ENCODE measurements around the gene HYCC1. TPM values are rescaled to one million over a fixed set of nuclear protein-coding genes. Genes with fewer than 3 reads are reported as not detected.
"Not testable (repeated sequence)": the region's sequence is repeated elsewhere in the genome, so short reads cannot be mapped to it uniquely, and the experiment has no call there.

HYCC1 gene
- 10 to 100 TPM; 29.2 to 31.0 TPM for total RNA-seq
- polyA plus RNA-seq: 11.7 TPM

DNA sequence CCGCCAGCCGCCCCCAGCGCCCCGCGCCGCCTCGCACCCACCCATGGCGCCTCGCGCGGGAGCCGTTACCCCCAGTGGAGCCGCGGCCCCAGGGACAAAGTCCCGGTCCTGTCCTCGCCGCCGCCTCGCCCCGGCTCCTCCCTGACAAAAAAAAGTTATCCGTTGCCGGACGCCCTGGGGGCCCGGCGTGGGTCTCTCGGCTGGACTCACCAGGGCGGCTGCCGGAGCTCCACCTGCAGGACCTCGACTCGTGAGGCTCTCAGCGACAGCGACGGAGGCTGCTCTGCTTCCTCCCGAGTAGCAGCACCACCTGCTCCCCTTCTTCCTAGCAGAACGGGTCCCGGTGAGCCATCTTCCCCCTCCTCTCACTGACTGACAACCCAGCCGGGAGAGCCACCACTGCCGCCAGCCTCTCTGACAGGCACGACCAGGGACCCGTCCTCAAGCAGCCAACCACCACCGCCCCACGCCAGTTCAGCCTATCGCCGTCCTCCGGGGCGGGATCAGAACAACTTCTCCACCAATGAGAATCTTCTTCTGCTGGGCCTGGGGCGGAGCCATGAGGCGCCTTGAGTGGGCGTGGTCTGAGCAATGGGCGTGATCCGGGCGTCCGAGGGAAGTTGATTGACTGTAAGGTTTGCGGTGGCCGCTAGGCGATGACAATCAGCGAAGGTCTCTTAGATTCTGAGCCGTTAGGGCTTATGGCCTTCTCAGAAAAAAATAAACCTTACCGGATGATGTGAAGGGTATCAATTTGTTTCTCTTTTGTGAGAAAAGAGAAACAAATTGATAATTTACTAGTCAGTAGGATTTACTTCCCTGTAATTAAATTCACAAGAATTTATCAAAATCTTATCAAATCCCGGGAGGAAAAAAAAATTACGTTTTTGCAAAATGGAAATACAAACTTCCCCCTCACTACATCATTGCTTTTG is at the start of gene HYCC1:
HYCC1 (minus strand) TSS at position 416 of the 935 bp plus-strand sequence. CDS start 23,019 bp downstream, outside the sequence.
- ChIA-PET CTCF (interaction anchor here (1.5 kb wide), 1 partner anchor 40 kb away, joined by 4 read pairs; no protein-coding TSS in a partner anchor), POLR2A (no interaction called here)
- Histone ChIP-seq H3K36me3 (ENCODE audit: insufficient read depth, low read length) (no peaks in the 10 kb centered on the region), H3K9me3 (ENCODE audit: low read length) (no peaks in the 10 kb centered on the region), H3K4me1 (ENCODE audit: insufficient read depth, low read length) (peaks cover 18% of the 10 kb centered on the region), H3K27ac (ENCODE audit: low read depth, low read length) (peak within 1 kb of the TSS; percentile 60), H3K4me3 (ENCODE audit: low read length) (peak within 1 kb of the TSS; percentile 73), H3K27me3 (ENCODE audit: insufficient read depth, low read length, poor library complexity, severe bottlenecking) (no peaks in the 10 kb centered on the region)
- H3K4me1 Mint-ChIP-seq: peaks cover 17 to 40% (median 27%) of the 10 kb centered on the region in 3 donors
- DNase-seq: peak; percentile 98 to 100 (median 99)
- H3K4me3 Mint-ChIP-seq: peak within 1 kb of the TSS; percentile 89 to 99 (median 95)
- peak within 1 kb of the TSS; percentile 57 to 96 (median 85) for H3K27ac Mint-ChIP-seq
- H3K27me3 Mint-ChIP-seq: peaks cover 0 to 1% of the 10 kb centered on the region in 2 donors
- peaks cover 0 to 4% (median 0%) of the 10 kb centered on the region in 3 donors for H3K36me3 Mint-ChIP-seq
- no peaks in the 10 kb centered on the region for H3K9me3 Mint-ChIP-seq

DNA sequence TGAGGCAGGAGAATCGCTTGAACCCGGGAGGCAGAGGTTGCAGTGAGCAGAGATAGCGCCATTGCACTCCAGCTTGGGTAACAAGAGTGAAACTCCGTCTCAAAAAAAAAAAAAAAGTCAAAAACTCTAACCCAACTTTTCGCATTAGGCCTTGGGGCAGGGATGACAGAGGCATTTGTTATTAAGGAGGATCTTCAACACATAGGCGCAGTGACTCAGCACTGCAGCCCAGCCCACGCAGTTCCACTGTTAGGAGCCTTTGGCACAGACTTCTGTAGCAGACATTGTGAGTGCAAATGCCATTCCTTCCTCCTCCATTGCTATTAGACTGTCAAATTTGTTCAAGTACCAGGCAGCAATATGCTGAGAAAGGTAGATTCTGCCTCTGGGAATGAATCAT is 48.5 kb upstream of the HYCC1 start:
- POLR2A ChIA-PET: no interaction called here
- Histone ChIP-seq H3K27me3 (ENCODE audit: insufficient read depth, low read length, poor library complexity, severe bottlenecking) (no peaks in the 10 kb centered on the region), H3K4me3 (ENCODE audit: low read length) (no peak overlapping the region), H3K4me1 (ENCODE audit: insufficient read depth, low read length) (no peaks in the 10 kb centered on the region), H3K27ac (ENCODE audit: low read depth, low read length) (no peak overlapping the region), H3K36me3 (ENCODE audit: insufficient read depth, low read length) (no peaks in the 10 kb centered on the region), H3K9me3 (ENCODE audit: low read length) (no peaks in the 10 kb centered on the region)
- Mint-ChIP-seq H3K4me3 (no peak overlapping the region), H3K36me3 (no peaks in the 10 kb centered on the region), H3K4me1 (no peaks in the 10 kb centered on the region), H3K27me3 (peaks cover 0 to 4% of the 10 kb centered on the region in 2 donors), H3K27ac (no peak overlapping the region), H3K9me3 (no peaks in the 10 kb centered on the region)
- CTCF ChIA-PET: no interaction called here
- DNase-seq: no peak

DNA sequence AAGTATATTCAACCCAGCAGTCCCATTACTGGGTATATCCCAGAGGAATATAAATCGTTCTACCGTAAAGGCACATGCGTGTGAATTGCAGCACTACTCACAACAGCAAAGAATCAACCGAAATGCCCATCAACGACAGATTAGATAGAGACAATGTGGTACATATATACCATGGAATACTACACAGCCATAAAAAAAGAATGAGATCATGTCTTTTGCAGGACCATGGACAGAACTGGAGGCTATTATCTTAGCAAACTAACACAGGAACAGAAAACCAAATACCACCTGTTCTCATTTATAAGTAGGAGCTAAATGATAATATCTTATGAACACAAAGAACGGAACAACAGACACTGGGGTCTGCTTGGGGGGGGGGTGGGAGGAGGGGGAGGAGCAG is 47.4 kb upstream of the HYCC1 start:
- no peaks in the 10 kb centered on the region for H3K4me1 Mint-ChIP-seq
- no peaks in the 10 kb centered on the region for H3K27me3 ChIP-seq (ENCODE audit: insufficient read depth, low read length, poor library complexity, severe bottlenecking)
- H3K27ac Mint-ChIP-seq: no peak overlapping the region
- no peak overlapping the region for H3K4me3 ChIP-seq (ENCODE audit: low read length)
- no peak for DNase-seq
- H3K9me3 ChIP-seq (ENCODE audit: low read length): no peaks in the 10 kb centered on the region
- H3K9me3 Mint-ChIP-seq: no peaks in the 10 kb centered on the region
- no peaks in the 10 kb centered on the region for H3K36me3 ChIP-seq (ENCODE audit: insufficient read depth, low read length)
- ChIA-PET CTCF (no interaction called here), POLR2A (no interaction called here)
- no peak overlapping the region for H3K27ac ChIP-seq (ENCODE audit: low read depth, low read length)
- no peaks in the 10 kb centered on the region for H3K4me1 ChIP-seq (ENCODE audit: insufficient read depth, low read length)
- no peak overlapping the region for H3K4me3 Mint-ChIP-seq
- H3K36me3 Mint-ChIP-seq: no peaks in the 10 kb centered on the region
- peaks cover 0 to 2% of the 10 kb centered on the region in 2 donors for H3K27me3 Mint-ChIP-seq

DNA sequence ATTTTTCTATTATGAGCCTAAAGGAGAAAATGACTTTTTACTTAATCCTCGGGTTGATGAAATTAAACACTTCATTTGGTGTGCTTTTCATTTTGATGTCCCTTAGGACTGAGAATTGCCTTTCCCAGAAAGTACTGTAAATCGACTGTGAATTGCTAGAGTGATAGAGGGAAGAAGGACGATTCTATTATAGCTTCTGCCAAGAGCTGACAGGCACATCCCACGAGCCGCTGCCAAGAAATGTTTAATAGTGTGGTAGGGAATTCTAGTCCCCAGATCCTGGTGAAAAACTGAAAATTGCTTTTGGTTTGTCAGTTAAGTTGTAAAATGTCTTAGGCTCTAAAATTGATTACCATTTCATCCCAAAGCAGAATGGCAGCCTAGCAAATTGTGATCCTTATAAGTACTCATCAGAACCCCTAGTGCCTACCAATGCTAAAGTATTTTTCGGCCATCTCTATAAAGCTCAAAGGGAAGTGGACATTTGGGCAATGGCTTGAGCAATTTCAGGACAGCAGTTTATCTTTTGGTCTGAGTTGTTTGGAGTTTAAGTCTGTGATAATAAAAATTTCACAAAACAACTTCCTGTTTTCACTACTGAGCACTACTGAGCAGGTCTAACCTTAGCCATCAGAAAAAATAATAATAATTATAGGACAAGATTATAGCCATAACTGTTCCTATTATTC is 44.6 kb upstream of the HYCC1 start:
- DNase-seq: no peak
- no peak overlapping the region for H3K27ac ChIP-seq (ENCODE audit: low read depth, low read length)
- no peaks in the 10 kb centered on the region for H3K4me1 ChIP-seq (ENCODE audit: insufficient read depth, low read length)
- CTCF ChIA-PET: no interaction called here
- Mint-ChIP-seq H3K4me3 (no peak overlapping the region), H3K9me3 (no peaks in the 10 kb centered on the region), H3K27me3 (no peaks in the 10 kb centered on the region), H3K36me3 (no peaks in the 10 kb centered on the region), H3K4me1 (no peaks in the 10 kb centered on the region), H3K27ac (no peak overlapping the region)
- H3K9me3 ChIP-seq (ENCODE audit: low read length): no peaks in the 10 kb centered on the region
- H3K27me3 ChIP-seq (ENCODE audit: insufficient read depth, low read length, poor library complexity, severe bottlenecking): no peaks in the 10 kb centered on the region
- H3K4me3 ChIP-seq (ENCODE audit: low read length): no peak overlapping the region
- H3K36me3 ChIP-seq (ENCODE audit: insufficient read depth, low read length): no peaks in the 10 kb centered on the region
- POLR2A ChIA-PET: no interaction called here

DNA sequence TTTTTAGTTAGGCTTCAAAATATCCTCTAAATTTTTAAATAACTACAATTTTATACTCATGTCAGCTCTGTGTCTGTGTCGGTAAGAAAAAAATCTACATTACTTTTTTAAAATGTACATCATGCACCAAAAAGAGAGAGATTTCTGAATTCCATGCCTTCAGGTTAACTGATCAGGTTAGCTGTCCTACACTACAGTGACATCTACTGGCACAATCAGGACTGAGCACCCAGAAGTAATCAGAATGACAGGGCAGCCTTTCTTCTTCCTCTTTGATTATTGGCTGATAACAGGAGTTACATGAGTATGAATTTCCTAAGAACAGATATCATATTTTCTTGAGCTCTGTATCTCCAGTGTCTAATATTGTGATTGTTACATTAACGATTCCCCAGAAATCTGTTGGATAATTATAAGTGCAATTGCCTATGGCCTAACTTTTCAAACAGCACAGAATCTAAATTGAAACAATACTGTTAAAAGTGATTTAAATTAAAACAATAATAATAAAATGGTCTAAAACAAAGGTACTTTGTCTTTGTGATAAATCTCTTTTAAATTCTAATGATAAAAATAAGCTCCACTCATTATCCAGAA is 41.8 kb upstream of the HYCC1 start:
- Mint-ChIP-seq H3K9me3 (no peaks in the 10 kb centered on the region), H3K4me3 (no peak overlapping the region), H3K27me3 (no peaks in the 10 kb centered on the region), H3K36me3 (no peaks in the 10 kb centered on the region), H3K27ac (no peak overlapping the region), H3K4me1 (no peaks in the 10 kb centered on the region)
- POLR2A ChIA-PET: no interaction called here
- Histone ChIP-seq H3K9me3 (ENCODE audit: low read length) (no peaks in the 10 kb centered on the region), H3K27ac (ENCODE audit: low read depth, low read length) (no peak overlapping the region), H3K4me1 (ENCODE audit: insufficient read depth, low read length) (no peaks in the 10 kb centered on the region), H3K36me3 (ENCODE audit: insufficient read depth, low read length) (no peaks in the 10 kb centered on the region), H3K4me3 (ENCODE audit: low read length) (no peak overlapping the region), H3K27me3 (ENCODE audit: insufficient read depth, low read length, poor library complexity, severe bottlenecking) (no peaks in the 10 kb centered on the region)
- peak; percentile 6 to 67 (median 58) for DNase-seq
- CTCF ChIA-PET: interaction anchor here (0.6 to 2.3 kb wide), 21 partner anchors 12 to 569 kb away, joined by 3 to 25 read pairs (median 4); partner anchors contain the start of genes IL6 and KLHL7

DNA sequence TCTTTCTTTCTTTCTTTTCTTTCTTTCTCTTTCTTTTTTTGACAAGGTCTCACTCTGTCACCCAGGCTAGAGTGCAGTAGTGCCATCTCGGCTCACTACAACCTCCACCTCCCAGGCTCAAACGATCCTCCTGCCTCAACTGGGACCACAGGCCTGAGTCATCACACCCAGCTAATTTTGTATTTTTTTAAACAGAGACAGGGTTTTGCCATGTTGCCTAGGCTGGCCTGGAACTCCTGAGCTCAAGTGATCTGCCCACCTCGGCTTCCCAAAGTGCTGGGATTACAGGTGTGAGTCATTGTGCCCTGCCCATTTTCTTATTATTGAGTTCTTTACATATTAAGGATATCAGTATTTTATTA is 37.2 kb upstream of the HYCC1 start:
- H3K4me3 Mint-ChIP-seq; H3K36me3 Mint-ChIP-seq; H3K4me3 ChIP-seq (ENCODE audit: low read length); H3K27ac Mint-ChIP-seq; H3K27ac ChIP-seq (ENCODE audit: low read depth, low read length); H3K27me3 Mint-ChIP-seq; H3K9me3 Mint-ChIP-seq; H3K36me3 ChIP-seq (ENCODE audit: insufficient read depth, low read length); DNase-seq; H3K27me3 ChIP-seq (ENCODE audit: insufficient read depth, low read length, poor library complexity, severe bottlenecking); H3K4me1 ChIP-seq (ENCODE audit: insufficient read depth, low read length); H3K4me1 Mint-ChIP-seq; H3K9me3 ChIP-seq (ENCODE audit: low read length); POLR2A ChIA-PET: not testable (repeated sequence)
- CTCF ChIA-PET: interaction anchor here (1.5 kb wide), 1 partner anchor 490 kb away, joined by 3 read pairs; no protein-coding TSS in a partner anchor

DNA sequence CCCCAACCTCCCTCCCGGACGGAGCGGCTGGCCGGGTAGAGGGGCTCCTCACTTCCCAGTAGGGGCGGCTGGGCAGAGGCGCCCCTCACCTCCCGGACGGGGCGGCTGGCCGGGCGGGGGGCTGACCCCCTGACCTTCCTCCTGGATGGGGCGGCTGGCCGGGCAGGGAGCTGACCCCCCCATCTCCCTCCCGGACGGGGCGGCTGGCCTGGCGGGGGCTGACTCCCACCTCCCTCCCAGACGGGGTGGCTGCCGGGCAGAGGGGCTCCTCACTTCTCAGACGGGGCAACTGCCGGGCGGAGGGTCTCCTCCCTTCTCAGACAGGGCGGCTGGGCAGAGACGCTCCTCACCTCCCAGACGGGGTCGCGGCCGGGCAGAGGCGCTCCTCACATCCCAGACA is 32.4 kb upstream of the HYCC1 start:
- H3K4me3 Mint-ChIP-seq; H3K9me3 ChIP-seq (ENCODE audit: low read length); H3K36me3 Mint-ChIP-seq; H3K4me3 ChIP-seq (ENCODE audit: low read length); H3K27ac ChIP-seq (ENCODE audit: low read depth, low read length); DNase-seq; H3K27ac Mint-ChIP-seq; H3K4me1 Mint-ChIP-seq; H3K9me3 Mint-ChIP-seq; POLR2A ChIA-PET; H3K27me3 Mint-ChIP-seq; H3K36me3 ChIP-seq (ENCODE audit: insufficient read depth, low read length); CTCF ChIA-PET; H3K4me1 ChIP-seq (ENCODE audit: insufficient read depth, low read length); H3K27me3 ChIP-seq (ENCODE audit: insufficient read depth, low read length, poor library complexity, severe bottlenecking): not testable (repeated sequence)

DNA sequence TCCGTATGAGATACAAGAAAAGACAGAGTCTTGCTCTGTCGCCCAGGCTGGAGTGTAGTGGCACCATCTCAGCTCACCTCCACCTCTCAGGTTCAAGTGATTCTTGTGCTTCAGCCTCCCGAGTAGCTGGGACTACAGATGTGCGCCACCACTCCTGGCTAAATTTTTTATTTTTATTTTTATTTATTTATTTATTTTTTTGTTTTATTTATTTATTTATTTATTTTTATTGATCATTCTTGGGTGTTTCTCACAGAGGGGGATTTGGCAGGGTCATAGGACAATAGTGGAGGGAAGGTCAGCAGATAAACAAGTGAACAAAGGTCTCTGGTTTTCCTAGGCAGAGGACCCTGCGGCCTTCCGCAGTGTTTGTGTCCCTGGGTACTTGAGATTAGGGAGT is 31.2 kb upstream of the HYCC1 start:
- H3K27ac Mint-ChIP-seq; H3K27ac ChIP-seq (ENCODE audit: low read depth, low read length); H3K36me3 Mint-ChIP-seq; H3K27me3 Mint-ChIP-seq; H3K9me3 Mint-ChIP-seq; H3K27me3 ChIP-seq (ENCODE audit: insufficient read depth, low read length, poor library complexity, severe bottlenecking); H3K9me3 ChIP-seq (ENCODE audit: low read length); H3K4me1 Mint-ChIP-seq; H3K36me3 ChIP-seq (ENCODE audit: insufficient read depth, low read length); DNase-seq; POLR2A ChIA-PET; H3K4me3 ChIP-seq (ENCODE audit: low read length); H3K4me3 Mint-ChIP-seq; CTCF ChIA-PET; H3K4me1 ChIP-seq (ENCODE audit: insufficient read depth, low read length): not testable (repeated sequence)
